ENCODE results near the gene CDK11B. TPM values are rescaled to one million over a fixed set of nuclear protein-coding genes. Genes with fewer than 3 reads are reported as not detected.

The CDK11B gene
- total RNA-seq, 1 experiment from 2014 or later = 30.1 TPM

GRCh38 chr1:1597275-1597930 is 61.4 kb downstream of the CDK11B start:
- Histone ChIP-seq H3K23me2 (ENCODE audit: insufficient read length, low read depth, low read length, poor library complexity, severe bottlenecking) (peaks cover 8% of the 10 kb centered on the region), H2BK20ac (ENCODE audit: low read depth, low read length, poor library complexity, severe bottlenecking) (no peak overlapping the region), H4K20me1 (ENCODE audit: control insufficient read depth, insufficient read depth, insufficient read length) (no peaks in the 10 kb centered on the region), H3K9ac (ENCODE audit: extremely low read depth, insufficient read length, low read length) (no peak overlapping the region), H3K23ac (ENCODE audit: insufficient read length, low read depth, low read length) (no peak overlapping the region), H3K27me3 (ENCODE audit: insufficient read depth, low read length) (no peaks in the 10 kb centered on the region; the same call in 1 of the 2 replicates), H3K79me1 (ENCODE audit: insufficient read depth, low read depth, low read length, poor library complexity, severe bottlenecking) (no peaks in the 10 kb centered on the region), H4K91ac (ENCODE audit: insufficient read length, low read depth, low read length) (no peak overlapping the region), H3K4me1 (ENCODE audit: insufficient read depth, low read length) (no peaks in the 10 kb centered on the region), H2BK12ac (ENCODE audit: insufficient read length, low read depth, low read length) (no peak overlapping the region), H3K79me2 (ENCODE audit: insufficient read depth, low read length) (no peaks in the 10 kb centered on the region), H3K14ac (ENCODE audit: insufficient read depth, low read length) (no peak overlapping the region), H2BK120ac (ENCODE audit: low read depth, low read length, poor library complexity, severe bottlenecking) (no peak overlapping the region), H2BK15ac (ENCODE audit: low read depth, low read length) (no peak overlapping the region), H3K18ac (ENCODE audit: insufficient read length, low read depth, low read length) (no peak overlapping the region), H4K8ac (replicated peaks; ENCODE audit: insufficient read length, low read depth, low read length) (no peak overlapping the region), H3T11ph (ENCODE audit: low read length) (no peak overlapping the region), H3K27ac (ENCODE audit: insufficient read length, low read depth, low read length) (no peak overlapping the region), H3K4me2 (ENCODE audit: insufficient read depth, insufficient read length, low read length) (no peak overlapping the region), H3K4ac (ENCODE audit: low read depth, low read length) (no peak overlapping the region), H2BK5ac (ENCODE audit: insufficient read length, low read length) (no peak overlapping the region), H3K9me3 (ENCODE audit: control insufficient read depth, low read depth, low read length) (no peaks in the 10 kb centered on the region), H4K5ac (ENCODE audit: insufficient read length, low read depth, low read length) (no peak overlapping the region), H2AK5ac (ENCODE audit: insufficient read length, low read length) (no peak overlapping the region), H3K56ac (ENCODE audit: insufficient read length, low read depth, low read length) (no peak overlapping the region), H2AFZ (ENCODE audit: low read length) (no peak overlapping the region)
- Mint-ChIP-seq H3K4me3 (peak overlapping the region; percentile 17 to 64; a peak in 2 of 5 replicates), H3K27ac (no peak overlapping the region), H3K9me3 (no peaks in the 10 kb centered on the region), H3K4me1 (peaks cover 4 to 12% of the 10 kb centered on the region in 2 experiments), H3K27me3 (ENCODE audit: low read depth) (peaks cover 40% of the 10 kb centered on the region), H3K36me3 (ENCODE audit: insufficient read depth in 1 of 3, low read depth in 3 of 3) (no peaks in the 10 kb centered on the region)
- DNase-seq = peak; percentile 77
- WGBS (ENCODE audit: extremely low coverage, insufficient read length, low lambda C conversion rate) = no CpG with 5 or more reads among the region's 16 CpGs
- TF ChIP-seq CTCF (conservative IDR thresholded peaks at IDR 0.05) = peak; percentile 57

Measured in H9 (cell line).